Calu3 (cell line): ENCODE results near the gene NUDCD3. TPM values are rescaled to one million over a fixed set of nuclear protein-coding genes. Genes with fewer than 3 reads are reported as not detected.

Experiments used
- BruUV-seq: library from RNA; stranded (reverse); fragments of 400-500 nt; replicated peaks from 2 replicates; lab custom pipeline; 2021; lab: Mats Ljungman, UMichigan
- CTCF ChIA-PET: fragments of 300-600 bp; sonication (Branson Sonifier 250); formaldehyde crosslinking; loops from one replicate; lab custom pipeline; 2022; ENCODE audit warnings: antibody characterized with exemption; lab: Charles Lee
- DNase-seq: peaks from one replicate; pipeline ENCODE4 v3.0.0; 2022
- H3K27ac Mint-ChIP-seq: one replicate; pipeline ENCODE4 v1.8.0; 2022; ENCODE audit warnings: mixed read lengths; ENCODE audit not compliant: unreplicated experiment
- H3K27me3 Mint-ChIP-seq: one replicate; pipeline ENCODE4 v1.8.0; 2022; ENCODE audit warnings: mixed read lengths; ENCODE audit not compliant: unreplicated experiment
- H3K36me3 Mint-ChIP-seq: one replicate; pipeline ENCODE4 v1.8.0; 2022; ENCODE audit warnings: mild to moderate bottlenecking, moderate library complexity, mixed read lengths; ENCODE audit not compliant: insufficient read depth, unreplicated experiment
- H3K4me1 Mint-ChIP-seq: one replicate; pipeline ENCODE4 v1.8.0; 2022; ENCODE audit warnings: mild to moderate bottlenecking, low read depth, mixed read lengths; ENCODE audit not compliant: unreplicated experiment
- H3K4me3 Mint-ChIP-seq: one replicate; pipeline ENCODE4 v1.8.0; 2022; ENCODE audit warnings: mild to moderate bottlenecking, low read depth, moderate library complexity, mixed read lengths; ENCODE audit not compliant: unreplicated experiment
- H3K9me3 Mint-ChIP-seq: one replicate; pipeline ENCODE4 v1.8.0; 2022; ENCODE audit warnings: low read depth, mixed read lengths; ENCODE audit not compliant: unreplicated experiment
- intact Hi-C: fragments of 100-400 bp; cut with micrococcal nuclease; formaldehyde crosslinking; loops from one replicate; pipeline ENCODE4 v1.10.0; 2022; ENCODE audit not compliant: unreplicated experiment
- total RNA-seq: library from RNA; stranded (reverse); gene quantifications from 2 replicates; pipeline ENCODE4 v1.2.3, GENCODE V29; 2022
- TF ChIP-seq, protein P1 (sequence below): fragments of 200-600 bp; IDR thresholded peaks from one replicate; pipeline ENCODE4 v1.8.0; 2022; ENCODE audit warnings: antibody characterized with exemption; ENCODE audit not compliant: unreplicated experiment

The NUDCD3 gene
- total RNA-seq, 1 experiment from 2014 or later, result 176 TPM

GRCh38 chr7:44347546-44348114 lies 142.8 kb downstream of the NUDCD3 start:
- Mint-ChIP-seq H3K27me3 (peaks cover 39% of the 10 kb centered on the region), H3K9me3 (no peaks in the 10 kb centered on the region), H3K27ac (no peak overlapping the region), H3K4me1 (no peaks in the 10 kb centered on the region), H3K36me3 (no peaks in the 10 kb centered on the region), H3K4me3 (no peak overlapping the region)
- TF ChIP-seq, protein P1, sequence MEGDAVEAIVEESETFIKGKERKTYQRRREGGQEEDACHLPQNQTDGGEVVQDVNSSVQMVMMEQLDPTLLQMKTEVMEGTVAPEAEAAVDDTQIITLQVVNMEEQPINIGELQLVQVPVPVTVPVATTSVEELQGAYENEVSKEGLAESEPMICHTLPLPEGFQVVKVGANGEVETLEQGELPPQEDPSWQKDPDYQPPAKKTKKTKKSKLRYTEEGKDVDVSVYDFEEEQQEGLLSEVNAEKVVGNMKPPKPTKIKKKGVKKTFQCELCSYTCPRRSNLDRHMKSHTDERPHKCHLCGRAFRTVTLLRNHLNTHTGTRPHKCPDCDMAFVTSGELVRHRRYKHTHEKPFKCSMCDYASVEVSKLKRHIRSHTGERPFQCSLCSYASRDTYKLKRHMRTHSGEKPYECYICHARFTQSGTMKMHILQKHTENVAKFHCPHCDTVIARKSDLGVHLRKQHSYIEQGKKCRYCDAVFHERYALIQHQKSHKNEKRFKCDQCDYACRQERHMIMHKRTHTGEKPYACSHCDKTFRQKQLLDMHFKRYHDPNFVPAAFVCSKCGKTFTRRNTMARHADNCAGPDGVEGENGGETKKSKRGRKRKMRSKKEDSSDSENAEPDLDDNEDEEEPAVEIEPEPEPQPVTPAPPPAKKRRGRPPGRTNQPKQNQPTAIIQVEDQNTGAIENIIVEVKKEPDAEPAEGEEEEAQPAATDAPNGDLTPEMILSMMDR, result no peak
- CTCF ChIA-PET, result interaction anchor here (1.2 to 1.4 kb wide), 2 partner anchors 142 to 218 kb away, joined by 3 read pairs; no protein-coding TSS in a partner anchor
- no peak for DNase-seq
- intact Hi-C loops, result loop anchor here (5.0 kb wide), 1 partner anchor 220 kb away; no protein-coding TSS in a partner anchor
- no TSS peak for BruUV-seq

DNA sequence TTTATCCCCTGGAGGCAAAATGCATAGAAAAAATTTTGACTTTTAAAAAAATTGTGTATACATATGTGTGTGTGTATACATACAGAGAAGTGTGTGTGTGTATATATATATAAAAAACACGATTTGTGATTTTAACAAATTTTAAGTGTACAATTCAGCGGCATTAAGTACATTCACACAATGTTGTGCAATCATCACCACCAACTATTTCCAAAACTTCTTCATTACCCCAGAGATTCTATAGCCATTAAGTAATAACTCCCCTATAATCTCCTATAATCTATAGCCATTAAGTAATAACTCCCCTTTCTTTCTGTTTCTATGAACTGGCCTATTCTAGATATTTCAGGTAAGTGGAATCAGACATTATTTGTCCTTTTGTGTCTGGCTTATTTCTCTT lies 144.4 kb downstream of the NUDCD3 start:
- H3K27ac Mint-ChIP-seq, result no peak overlapping the region
- BruUV-seq, result no TSS peak
- no peaks in the 10 kb centered on the region for H3K4me1 Mint-ChIP-seq
- DNase-seq, result no peak
- H3K27me3 Mint-ChIP-seq, result peaks cover 39% of the 10 kb centered on the region
- no peaks in the 10 kb centered on the region for H3K36me3 Mint-ChIP-seq
- TF ChIP-seq, protein P1, result no peak
- H3K4me3 Mint-ChIP-seq, result no peak overlapping the region
- intact Hi-C loops, result loop anchor here (5.0 kb wide), 1 partner anchor 221 kb away; no protein-coding TSS in a partner anchor
- CTCF ChIA-PET, result no interaction called here
- no peaks in the 10 kb centered on the region for H3K9me3 Mint-ChIP-seq

- no peaks in the 10 kb centered on the region for H3K4me1 Mint-ChIP-seq
- peaks cover 2% of the 10 kb centered on the region for H3K9me3 Mint-ChIP-seq
- intact Hi-C loops, result no loop called here
- no peak overlapping the region for H3K27ac Mint-ChIP-seq
- no TSS peak for BruUV-seq
- no peak for DNase-seq
- no peak overlapping the region for H3K4me3 Mint-ChIP-seq
- TF ChIP-seq, protein P1, result no peak
- CTCF ChIA-PET, result no interaction called here
- H3K27me3 Mint-ChIP-seq, result peaks cover 68% of the 10 kb centered on the region
- H3K36me3 Mint-ChIP-seq, result no peaks in the 10 kb centered on the region
Measured at GRCh38 chr7:44341401-44341800, 149.1 kb downstream of the NUDCD3 start.

DNA sequence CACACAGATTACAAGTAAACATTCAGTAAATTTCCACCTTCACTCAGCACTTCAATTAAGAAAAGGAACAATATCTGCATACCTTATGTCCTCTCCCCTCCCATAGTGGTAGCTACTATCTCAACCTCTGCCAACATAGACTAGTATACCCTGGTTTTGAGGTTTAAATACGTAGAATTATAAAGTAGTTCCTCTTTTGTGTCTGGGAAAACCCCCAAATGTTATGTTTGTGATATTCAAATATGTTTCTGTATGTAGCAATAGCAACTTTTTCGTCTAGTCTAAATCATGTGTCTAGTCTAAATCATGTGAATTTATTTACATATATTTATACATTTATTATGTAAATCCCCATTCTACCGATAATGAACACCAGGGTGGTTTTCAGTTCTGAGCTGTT lies 151.9 kb downstream of the NUDCD3 start:
- Mint-ChIP-seq H3K4me3 (no peak overlapping the region), H3K9me3 (peaks cover 2% of the 10 kb centered on the region), H3K36me3 (no peaks in the 10 kb centered on the region), H3K27me3 (peaks cover 56% of the 10 kb centered on the region), H3K27ac (no peak overlapping the region), H3K4me1 (no peaks in the 10 kb centered on the region)
- no peak for DNase-seq
- CTCF ChIA-PET, result interaction anchor here (1.4 kb wide), 1 partner anchor 10 kb away, joined by 3 read pairs; no protein-coding TSS in a partner anchor
- TF ChIP-seq, protein P1, result no peak
- BruUV-seq, result no TSS peak
- intact Hi-C loops, result no loop called here
